Stomach (tissue), 9 donors: ENCODE data around the gene IL24. TPM values are rescaled to one million over a fixed set of nuclear protein-coding genes. Genes with fewer than 3 reads are reported as not detected.

Source experiments
- DNase-seq, 2 donors: peaks; one replicate each; pipeline versions ENCODE4 v3.0.0 to v3.0.0-alpha.2; 2013 to 2019
- H3K27ac ChIP-seq, 5 donors: fragments of 200-600 bp in 4 of 5; sonication (generic) in 4 of 5; one replicate each; pipeline ENCODE4 v1.5.1; 2013 to 2019; ENCODE audit warnings: mild to moderate bottlenecking in 1 of 5, moderate library complexity in 1 of 5
- H3K27me3 ChIP-seq, 3 donors: fragments of 200-600 bp; sonication (generic); one replicate each; pipeline ENCODE4 v1.5.1; 2017 to 2019; ENCODE audit warnings: mixed run types in 1 of 3
- H3K36me3 ChIP-seq, 4 donors: fragments of 200-600 bp; sonication (generic); 1 replicate in 3 of 4; 2 replicates in 1 of 4; pipeline ENCODE4 v1.5.1; 2016 to 2019
- H3K4me1 ChIP-seq, 4 donors: fragments of 200-600 bp; sonication (generic); one replicate each; pipeline ENCODE4 v1.5.1; 2016 to 2019
- H3K4me3 ChIP-seq, 4 donors: fragments of 200-600 bp; sonication (generic) in 3 of 4; one replicate each; pipeline ENCODE4 v1.5.1; 2016 to 2019; ENCODE audit warnings: mild to moderate bottlenecking in 1 of 4
- H3K9me3 ChIP-seq, 4 donors: fragments of 200-600 bp; sonication (generic); one replicate each; pipeline ENCODE4 v1.5.1; 2016 to 2019
- EP300 ChIP-seq: sonication (generic); formaldehyde crosslinking; IDR thresholded peaks from one replicate; pipeline ENCODE4 v1.6.1; 2017; ENCODE audit warnings: antibody characterized with exemption
- POLR2A ChIP-seq, 4 donors: fragments of 450-650 bp; IDR thresholded peaks; one replicate each; pipeline ENCODE4 v1.6.1; 2016; ENCODE audit warnings: antibody characterized with exemption in 4 of 4, control low read depth in 2 of 4, mild to moderate bottlenecking in 1 of 4, moderate library complexity in 1 of 4
- POLR2AphosphoS5 ChIP-seq, 3 donors: sonication (generic); formaldehyde crosslinking; IDR thresholded peaks; one replicate each; pipeline ENCODE4 v1.6.1; 2016; ENCODE audit warnings: antibody characterized with exemption in 3 of 3
- WGBS, 5 donors: extraction: QIAGEN DNeasy Blood & Tissue Kit in 3 of 5; methylation state at CpG; one replicate each; pipeline versions ENCODE4 v1.1.5 to v1.1.7; 2013 to 2018; 5-methylcytosine and 5-hydroxymethylcytosine counted together
- intact Hi-C: fragments of 100-400 bp; cut with DNase I; formaldehyde crosslinking; loops from one replicate; pipeline ENCODE4 v1.15.1; 2023; ENCODE audit warnings: low total_unique reads
- polyA plus RNA-seq, 3 donors: library from polyadenylated mRNA; stranded (reverse); fragments of 200-250 nt; gene quantifications; one replicate each; pipeline ENCODE4 v1.2.3, GENCODE V29; 2013
- total RNA-seq, 5 donors: library from RNA; depleted of rRNA; stranded (reverse); fragments of >200 nt; gene quantifications; one replicate each; pipeline versions ENCODE4 v1.1.0 to v1.2.3, GENCODE V29; 2014 to 2016
- TF ChIP-seq, protein P1 (sequence below), 7 experiments: fragments of 450-650 bp in 4 of 7; fragments of 200-600 bp in 3 of 7; sonication (generic) in 3 of 7; IDR thresholded peaks; one replicate each; pipeline ENCODE4 v1.5.1; 2016 to 2019; ENCODE audit warnings: antibody characterized with exemption in 7 of 7, control low read depth in 2 of 7, mild to moderate bottlenecking in 1 of 7
- donor health status: healthy with polysubstance abuse.
- donor health status: Bipolar disorder and iron deficiency.
- donor health status: healthy.

Gene IL24
- total and polyA plus RNA-seq, 8 donors: 1.00 TPM; not detected in 7

DNA sequence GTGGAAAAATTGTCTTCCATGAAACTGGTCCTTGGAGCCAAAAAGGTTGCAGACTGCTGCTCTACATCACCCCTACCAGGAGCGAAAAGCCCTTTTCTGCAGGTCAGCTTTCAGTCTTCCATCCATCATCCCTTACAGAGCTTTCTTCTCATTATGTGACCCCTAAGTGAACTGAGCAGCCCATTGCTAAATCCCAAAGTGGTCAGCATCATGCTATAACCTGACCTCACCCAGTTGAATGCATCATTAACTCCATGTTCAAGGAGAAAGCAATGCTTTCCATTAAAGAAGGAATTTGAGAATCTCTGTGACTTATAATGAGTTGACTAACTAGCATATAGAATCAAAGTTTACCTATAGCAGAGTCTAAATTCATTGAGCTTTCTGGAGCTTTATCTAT is 10.4 kb upstream of the IL24 start:
- 76 to 100% (median 86%) methylated on average over 1 of the region's 1 CpG for WGBS, 5 donors
- TF ChIP-seq EP300 (no peak), POLR2A (IDR thresholded peaks at IDR 0.05) (no peak), POLR2AphosphoS5 (IDR thresholded peaks at IDR 0.05) (no peak)
- TF ChIP-seq, protein P1, sequence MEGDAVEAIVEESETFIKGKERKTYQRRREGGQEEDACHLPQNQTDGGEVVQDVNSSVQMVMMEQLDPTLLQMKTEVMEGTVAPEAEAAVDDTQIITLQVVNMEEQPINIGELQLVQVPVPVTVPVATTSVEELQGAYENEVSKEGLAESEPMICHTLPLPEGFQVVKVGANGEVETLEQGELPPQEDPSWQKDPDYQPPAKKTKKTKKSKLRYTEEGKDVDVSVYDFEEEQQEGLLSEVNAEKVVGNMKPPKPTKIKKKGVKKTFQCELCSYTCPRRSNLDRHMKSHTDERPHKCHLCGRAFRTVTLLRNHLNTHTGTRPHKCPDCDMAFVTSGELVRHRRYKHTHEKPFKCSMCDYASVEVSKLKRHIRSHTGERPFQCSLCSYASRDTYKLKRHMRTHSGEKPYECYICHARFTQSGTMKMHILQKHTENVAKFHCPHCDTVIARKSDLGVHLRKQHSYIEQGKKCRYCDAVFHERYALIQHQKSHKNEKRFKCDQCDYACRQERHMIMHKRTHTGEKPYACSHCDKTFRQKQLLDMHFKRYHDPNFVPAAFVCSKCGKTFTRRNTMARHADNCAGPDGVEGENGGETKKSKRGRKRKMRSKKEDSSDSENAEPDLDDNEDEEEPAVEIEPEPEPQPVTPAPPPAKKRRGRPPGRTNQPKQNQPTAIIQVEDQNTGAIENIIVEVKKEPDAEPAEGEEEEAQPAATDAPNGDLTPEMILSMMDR (IDR thresholded peaks at IDR 0.05): no peak
- H3K27me3 ChIP-seq: peaks cover 0 to 17% (median 0%) of the 10 kb centered on the region in 3 donors
- no peak for DNase-seq
- intact Hi-C loops: no loop called here
- no peak overlapping the region for H3K4me3 ChIP-seq
- H3K4me1 ChIP-seq: peaks cover 0 to 10% (median 3%) of the 10 kb centered on the region in 4 donors
- H3K36me3 ChIP-seq: no peaks in the 10 kb centered on the region
- no peak overlapping the region for H3K27ac ChIP-seq
- H3K9me3 ChIP-seq: no peaks in the 10 kb centered on the region

DNA sequence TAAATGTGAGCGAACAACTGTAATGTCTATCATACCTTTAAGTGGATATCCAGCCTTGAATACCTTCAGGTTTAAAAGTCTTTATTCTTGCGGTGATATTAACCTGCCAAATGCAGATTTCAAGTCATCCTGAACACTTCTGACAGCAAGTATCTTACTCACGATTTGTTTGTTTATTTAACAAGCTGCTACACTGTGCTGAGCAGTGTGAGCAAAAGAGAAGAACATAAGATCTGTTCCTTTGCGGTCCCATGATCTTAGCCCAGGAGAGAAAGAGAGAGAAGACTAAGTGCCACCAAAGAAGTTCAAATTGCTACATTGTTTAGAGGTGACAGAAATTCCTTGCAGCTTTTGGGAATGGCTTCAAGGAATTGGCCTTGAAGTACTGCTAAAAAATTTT is 9.5 kb upstream of the IL24 start:
- no peak for DNase-seq
- Histone ChIP-seq H3K27ac (no peak overlapping the region), H3K4me3 (no peak overlapping the region), H3K9me3 (no peaks in the 10 kb centered on the region), H3K4me1 (peaks cover 0 to 10% (median 3%) of the 10 kb centered on the region in 4 donors), H3K36me3 (no peaks in the 10 kb centered on the region), H3K27me3 (peaks cover 0 to 20% (median 0%) of the 10 kb centered on the region in 3 donors)
- intact Hi-C loops: no loop called here
- TF ChIP-seq, protein P1 (IDR thresholded peaks at IDR 0.05): no peak
- TF ChIP-seq POLR2A (IDR thresholded peaks at IDR 0.05) (no peak), POLR2AphosphoS5 (IDR thresholded peaks at IDR 0.05) (no peak), EP300 (no peak)
- 48 to 68% (median 65%) methylated on average over 4 of the region's 4 CpGs for WGBS, 5 donors

DNA sequence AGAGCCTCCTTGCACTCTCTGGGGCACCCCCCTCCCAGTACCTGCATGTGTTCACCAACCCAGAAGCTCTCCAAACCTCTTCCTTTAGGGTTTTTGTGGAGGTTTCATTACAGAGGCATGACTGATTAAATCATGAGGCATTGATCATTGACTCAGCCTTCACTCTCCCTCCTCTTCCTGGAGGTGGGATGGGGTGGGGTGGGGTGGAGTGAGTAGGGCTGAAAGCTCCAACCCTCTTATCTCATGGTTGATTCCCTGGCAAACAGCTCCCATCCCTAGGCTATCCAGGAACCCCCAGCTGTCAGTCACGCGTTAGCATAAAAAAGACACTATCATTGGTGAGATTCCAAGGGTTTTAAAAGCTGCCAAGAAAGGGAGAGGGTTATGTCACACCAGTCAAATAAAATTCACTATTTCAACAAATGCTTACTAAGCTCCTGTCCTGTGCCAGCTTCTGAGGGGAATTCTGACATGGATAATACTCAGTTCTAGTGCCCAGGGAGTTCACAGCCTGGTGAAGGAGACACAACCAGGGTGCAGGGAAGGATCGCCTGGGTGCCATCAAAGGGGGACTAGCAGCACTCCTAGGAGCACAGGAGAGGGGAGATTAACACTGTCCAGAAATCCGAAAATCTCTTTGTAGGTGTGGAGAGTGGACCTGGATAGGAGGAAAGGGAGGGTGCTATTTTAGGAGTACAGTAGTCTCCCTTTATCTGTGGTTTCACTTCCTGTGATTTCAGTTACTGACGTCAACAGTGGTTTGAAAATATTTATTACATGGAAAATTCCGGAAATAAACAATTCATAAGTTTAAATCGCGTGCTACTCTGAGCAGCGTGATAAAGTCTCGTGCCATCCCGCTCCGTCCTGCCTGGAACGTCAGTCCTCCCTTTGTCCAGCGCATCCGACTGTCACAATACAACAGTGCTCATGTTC is 6.8 kb upstream of the IL24 start:
- Histone ChIP-seq H3K9me3 (no peaks in the 10 kb centered on the region), H3K27me3 (peaks cover 0 to 20% (median 0%) of the 10 kb centered on the region in 3 donors), H3K36me3 (no peaks in the 10 kb centered on the region), H3K4me3 (no peak overlapping the region), H3K27ac (no peak overlapping the region), H3K4me1 (peaks cover 4 to 13% (median 8%) of the 10 kb centered on the region in 4 donors)
- TF ChIP-seq, protein P1 (IDR thresholded peaks at IDR 0.05): no peak
- TF ChIP-seq EP300: no peak
- DNase-seq: no peak
- intact Hi-C loops: no loop called here
- WGBS, 5 donors: 51 to 66% (median 60%) methylated on average over 15 of the region's 15 CpGs

DNA sequence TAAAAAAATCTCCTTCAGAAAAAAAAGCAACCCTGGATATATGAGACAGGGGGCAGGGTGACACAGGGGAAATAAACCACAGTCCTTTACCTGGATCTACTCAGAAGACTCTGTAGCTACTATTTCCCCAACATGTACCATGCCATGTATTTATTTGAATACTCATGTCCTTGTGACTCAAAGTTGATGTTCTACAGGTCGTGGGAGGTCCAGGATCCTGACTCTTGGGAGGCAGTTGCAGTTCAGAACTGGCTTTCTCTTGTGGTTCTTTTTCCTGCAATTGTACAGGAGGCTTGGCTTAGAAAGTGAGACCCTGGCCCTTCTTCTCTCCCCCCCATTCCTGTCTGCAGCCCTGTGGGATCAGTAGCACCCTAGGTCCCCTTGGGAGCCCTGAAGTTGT is 5.8 kb upstream of the IL24 start:
- DNase-seq: no peak
- Histone ChIP-seq H3K27me3 (peaks cover 0 to 20% (median 0%) of the 10 kb centered on the region in 3 donors), H3K9me3 (no peaks in the 10 kb centered on the region), H3K36me3 (no peaks in the 10 kb centered on the region), H3K27ac (no peak overlapping the region), H3K4me1 (peaks cover 12 to 18% (median 14%) of the 10 kb centered on the region in 4 donors), H3K4me3 (no peak overlapping the region)
- intact Hi-C loops: no loop called here
- 50 to 79% (median 70%) methylated on average over 1 of the region's 1 CpG for whole genome bisulfite sequencing, 5 donors
- TF ChIP-seq POLR2AphosphoS5 (IDR thresholded peaks at IDR 0.05): no peak
- no peak for TF ChIP-seq POLR2A (IDR thresholded peaks at IDR 0.05)
- no peak for TF ChIP-seq EP300
- TF ChIP-seq, protein P1 (IDR thresholded peaks at IDR 0.05): no peak
